ENCODE measurements around the gene ZC3H7B.

The ZC3H7B gene

GRCh38 chr22:41330169-41330568, 28.8 kb downstream of the ZC3H7B start:
- TF ChIP-seq CTCF (IDR thresholded peaks at IDR 0.05; ENCODE audit: insufficient read depth, missing control alignments), result no peak
- no peak for FAIRE-seq
- no peak for DNase-seq (ENCODE audit: insufficient read length, low spot score)

GRCh38 chr22:41332217-41332939, 31.1 kb downstream of the ZC3H7B start:
- no peak for FAIRE-seq
- TF ChIP-seq CTCF (IDR thresholded peaks at IDR 0.05; ENCODE audit: insufficient read depth, missing control alignments), result no peak
- DNase-seq (ENCODE audit: insufficient read length, low spot score), result no peak

DNA sequence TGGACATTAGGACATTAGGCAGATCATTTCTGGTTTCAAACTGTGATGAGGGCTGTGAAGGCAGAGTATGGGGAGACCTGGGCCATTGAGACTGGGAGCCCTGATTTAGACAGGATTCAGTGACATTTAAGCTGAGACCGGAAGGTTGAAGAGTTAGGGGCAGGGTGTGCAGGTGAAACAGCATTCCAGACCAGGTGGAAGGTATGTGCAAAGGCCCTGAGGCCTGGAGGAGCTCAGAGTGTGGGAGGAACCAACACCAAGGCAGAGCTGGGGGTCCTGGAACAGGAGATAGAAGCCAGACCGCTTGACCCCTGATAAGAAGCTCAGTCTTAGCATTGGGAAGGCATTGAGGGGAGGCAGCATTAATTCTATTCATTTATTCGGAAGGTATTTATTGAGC, 32.5 kb downstream of the ZC3H7B start:
- FAIRE-seq (no peak), DNase-seq (ENCODE audit: insufficient read length, low spot score) (no peak)
- no peak for TF ChIP-seq CTCF (IDR thresholded peaks at IDR 0.05; ENCODE audit: insufficient read depth, missing control alignments)

DNA sequence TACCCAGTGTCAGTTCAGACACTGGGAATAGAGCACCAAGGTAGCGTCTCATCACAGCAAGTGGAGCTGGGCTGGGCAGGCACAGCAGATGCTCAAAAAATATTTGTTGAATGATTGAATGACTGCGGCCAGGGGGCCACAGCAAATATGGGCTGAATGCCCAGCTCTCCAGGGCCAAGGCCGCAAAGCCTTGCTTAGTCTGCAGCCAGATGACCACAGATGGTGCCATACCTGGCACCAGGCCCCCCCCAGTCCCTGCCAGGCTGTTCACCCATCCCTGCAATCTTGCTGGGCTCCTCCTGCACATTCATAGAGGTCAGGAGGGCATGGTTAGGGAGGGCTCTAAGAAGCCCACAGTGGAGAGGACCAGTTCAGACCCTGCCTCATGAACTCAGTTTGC, 32.9 kb downstream of the ZC3H7B start:
- no peak for TF ChIP-seq CTCF (IDR thresholded peaks at IDR 0.05; ENCODE audit: insufficient read depth, missing control alignments)
- DNase-seq (ENCODE audit: insufficient read length, low spot score), result no peak
- FAIRE-seq, result no peak

DNA sequence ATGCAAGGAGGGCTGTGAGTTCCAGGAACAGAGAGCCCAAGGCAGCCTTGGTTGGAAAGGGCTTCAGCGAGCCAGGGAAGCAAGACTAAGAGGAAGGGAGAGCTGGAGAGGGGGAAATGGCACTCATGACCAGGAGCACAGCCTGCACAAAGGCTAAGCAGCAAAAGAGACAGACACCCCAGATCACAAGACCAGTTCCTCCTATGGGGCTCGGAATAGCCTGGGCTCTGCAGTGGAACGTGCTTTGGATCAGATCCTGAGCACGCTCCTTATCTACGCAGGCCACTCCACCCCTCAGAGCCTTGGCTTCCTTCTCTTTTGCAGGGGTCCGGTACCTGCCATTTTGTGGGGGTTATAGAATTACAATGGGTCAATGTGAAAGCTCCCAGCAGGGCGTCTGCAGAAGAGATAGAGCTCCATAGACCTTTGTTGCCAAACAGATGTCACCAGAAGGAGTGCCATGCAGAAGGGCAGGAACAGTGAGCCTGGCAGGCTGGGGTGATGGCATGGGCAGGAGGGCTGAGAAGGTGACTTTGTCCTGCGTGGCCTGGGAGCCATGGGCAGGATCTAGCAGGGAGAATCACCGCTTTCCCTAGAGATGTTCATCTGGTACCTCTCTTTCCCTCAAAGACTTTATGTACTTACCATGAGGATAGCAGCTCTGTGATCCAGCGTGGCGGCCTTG, 33.8 kb downstream of the ZC3H7B start:
- FAIRE-seq, result no peak

GRCh38 chr22:41338614-41339212, 37.4 kb downstream of the ZC3H7B start:
- no peak for FAIRE-seq
- TF ChIP-seq CTCF (IDR thresholded peaks at IDR 0.05; ENCODE audit: insufficient read depth, missing control alignments), result no peak
- no peak for DNase-seq (ENCODE audit: insufficient read length, low spot score)

More for the DNA sequence above, 33.8 kb downstream of the ZC3H7B start:
- TF ChIP-seq CTCF (IDR thresholded peaks at IDR 0.05; ENCODE audit: insufficient read depth, missing control alignments), result no peak
- DNase-seq (ENCODE audit: insufficient read length, low spot score), result no peak

GRCh38 chr22:41339823-41340222, 38.5 kb downstream of the ZC3H7B start:
- no peak for DNase-seq (ENCODE audit: insufficient read length, low spot score)
- TF ChIP-seq CTCF (IDR thresholded peaks at IDR 0.05; ENCODE audit: insufficient read depth, missing control alignments), result no peak
- FAIRE-seq, result no peak

Measured in D721Med (cell line).